ENCODE data around the gene GJA1.

GRCh38 chr6:121437851-121438651, 2.6 kb downstream of the GJA1 start:
- TF ChIP-seq CTCF (IDR thresholded peaks at IDR 0.05) (no peak), NFIC (IDR thresholded peaks at IDR 0.05; ENCODE audit: borderline replicate concordance) (no peak), REST (IDR thresholded peaks at IDR 0.05; ENCODE audit: low read depth, low read length) (no peak), RFX5 (IDR thresholded peaks at IDR 0.05; ENCODE audit: low read length) (no peak), TEAD4 (IDR thresholded peaks at IDR 0.05; ENCODE audit: borderline replicate concordance, insufficient read depth) (0 out of 2 replicates have a peak, but pooled peaks have one; percentile 11), JUND (IDR thresholded peaks at IDR 0.05) (0 out of 2 replicates have a peak, but pooled peaks have one; percentile 9), ZBTB33 (IDR thresholded peaks at IDR 0.05; ENCODE audit: borderline replicate concordance, low read depth) (no peak), GATA2 (CRISPR knock-in tag; IDR thresholded peaks at IDR 0.05) (no peak), POLR2AphosphoS5 (IDR thresholded peaks at IDR 0.05; ENCODE audit: low read depth, low read length) (no peak), SIN3A (IDR thresholded peaks at IDR 0.05; ENCODE audit: borderline replicate concordance, low read depth, low read length) (no peak), RAD21 (IDR thresholded peaks at IDR 0.05; ENCODE audit: low read length) (no peak)

Measured in SK-N-SH (cell line).